Measurements from ENCODE around the gene GPC6.

- TF ChIP-seq ZNF384 (IDR thresholded peaks at IDR 0.05): no peak
- TF ChIP-seq SUZ12 (IDR thresholded peaks at IDR 0.05): no peak
- peak; percentile 4; the same call in 1 of the 2 replicates for TF ChIP-seq CTBP1 (IDR thresholded peaks at IDR 0.05; ENCODE audit: borderline replicate concordance)
- no peak for TF ChIP-seq HDGF (IDR thresholded peaks at IDR 0.05; ENCODE audit: borderline replicate concordance)
- TF ChIP-seq SP1 (IDR thresholded peaks at IDR 0.05): no peak
- TF ChIP-seq FOXK2 (IDR thresholded peaks at IDR 0.05): no peak
- TF ChIP-seq NFRKB (IDR thresholded peaks at IDR 0.05): no peak
- no peak for TF ChIP-seq FOXM1 (IDR thresholded peaks at IDR 0.05; ENCODE audit: borderline replicate concordance)
- no peak for TF ChIP-seq BHLHE40 (IDR thresholded peaks at IDR 0.05; ENCODE audit: borderline replicate concordance)
- no peak for TF ChIP-seq PKNOX1 (IDR thresholded peaks at IDR 0.05)
- no peak for TF ChIP-seq FOXA1 (IDR thresholded peaks at IDR 0.05)
- no peak for TF ChIP-seq L3MBTL2 (conservative IDR thresholded peaks at IDR 0.05)
Observed at GRCh38 chr13:93227280-93227877, 772 bp downstream of the GPC6 start.
